IMR-90 (cell line): ENCODE measurements around the gene CLNS1A. TPM values are rescaled to one million over a fixed set of nuclear protein-coding genes. Genes with fewer than 3 reads are reported as not detected.
A peak's percentile ranks its signal among the peaks of the same experiment; 100 is the strongest.

Experiments
- ATAC-seq: fragments of 200-7000 bp; cut with Tn5 transposase; 2 replicates; pipeline ENCODE4 v1.9.1; 2020; ENCODE audit warnings: low read depth, mild to moderate bottlenecking, moderate library complexity
- BruUV-seq: library from RNA; stranded (reverse); fragments of 400-500 nt; replicated peaks from 2 replicates; lab custom pipeline; 2021; lab: Mats Ljungman, UMichigan
- CTCF ChIA-PET: fragments of 300-600 bp; formaldehyde crosslinking; extraction: SDS; loops from one replicate; lab custom pipeline; 2021; ENCODE audit warnings: antibody characterized with exemption; lab: Yijun Ruan, JAX
- POLR2A ChIA-PET: fragments of 300-600 bp; sonication (Branson Sonifier 250); formaldehyde crosslinking; loops from one replicate; lab custom pipeline; 2022; ENCODE audit warnings: antibody characterized with exemption; ENCODE audit not compliant: unreplicated experiment; lab: Charles Lee
- DNase-seq: peaks from one replicate; pipeline ENCODE4 v3.0.0; 2013
- H2AFZ ChIP-seq: replicated peaks from 2 replicates; pipeline ENCODE3; 2013; ENCODE audit warnings: low read length, mild to moderate bottlenecking; ENCODE audit not compliant: poor library complexity
- H2AK5ac ChIP-seq: 2 replicates; pipeline ENCODE4 v1.6.1; 2013; ENCODE audit warnings: low read depth, low read length, inconsistent platforms
- H2AK9ac ChIP-seq: replicated peaks from 2 replicates; pipeline ENCODE3; 2013; ENCODE audit warnings: mild to moderate bottlenecking, low read depth, low read length, moderate library complexity; ENCODE audit not compliant: poor library complexity
- H2BK120ac ChIP-seq: 2 replicates; pipeline ENCODE4 v1.6.1; 2013; ENCODE audit warnings: low read depth, low read length, inconsistent platforms
- H2BK15ac ChIP-seq: 3 replicates; pipeline ENCODE4 v1.6.1; 2013; ENCODE audit warnings: low read depth, low read length, inconsistent platforms
- H2BK20ac ChIP-seq: 2 replicates; pipeline ENCODE4 v1.6.1; 2013; ENCODE audit warnings: low read depth, mild to moderate bottlenecking, inconsistent platforms, low read length, moderate library complexity
- H2BK5ac ChIP-seq: 2 replicates; pipeline ENCODE4 v1.6.1; 2013; ENCODE audit warnings: mild to moderate bottlenecking, low read depth, low read length, inconsistent platforms; ENCODE audit not compliant: poor library complexity, severe bottlenecking
- H3K14ac ChIP-seq: replicated peaks from 2 replicates; pipeline ENCODE4 v1.6.1; 2013; ENCODE audit warnings: low read depth, low read length, inconsistent platforms
- H3K18ac ChIP-seq: 2 replicates; pipeline ENCODE4 v1.6.1; 2013; ENCODE audit warnings: low read depth, low read length, control low read depth
- H3K23ac ChIP-seq: 2 replicates; pipeline ENCODE4 v1.6.1; 2013; ENCODE audit warnings: low read depth, low read length, inconsistent platforms
- H3K27ac ChIP-seq: 2 replicates; pipeline ENCODE4 v1.5.1; 2013; ENCODE audit warnings: mild to moderate bottlenecking, control low read depth, low read length; ENCODE audit not compliant: insufficient read depth
- H3K27me3 ChIP-seq: 2 replicates; pipeline ENCODE4 v1.6.1; 2013; ENCODE audit warnings: low read length; ENCODE audit not compliant: control insufficient read depth, insufficient read depth
- H3K36me3 ChIP-seq: 2 replicates; pipeline ENCODE4 v1.6.1; 2013; ENCODE audit warnings: low read length, mixed read lengths; ENCODE audit not compliant: control insufficient read depth, insufficient read depth
- H3K4ac ChIP-seq: 2 replicates; pipeline ENCODE4 v1.6.1; 2013; ENCODE audit warnings: low read depth, low read length, inconsistent platforms
- H3K4me1 ChIP-seq: 2 replicates; pipeline ENCODE4 v1.6.1; 2013; ENCODE audit warnings: low read length, mixed read lengths; ENCODE audit not compliant: control insufficient read depth, insufficient read depth
- H3K4me2 ChIP-seq: 2 replicates; pipeline ENCODE4 v1.6.1; 2013; ENCODE audit warnings: low read depth, mild to moderate bottlenecking, control low read depth, low read length, moderate library complexity
- H3K4me3 ChIP-seq: 2 replicates; pipeline ENCODE4 v1.5.1; 2013; ENCODE audit warnings: low read depth, mild to moderate bottlenecking, control low read depth, low read length, moderate library complexity; ENCODE audit not compliant: insufficient read depth
- H3K56ac ChIP-seq: 2 replicates; pipeline ENCODE4 v1.6.1; 2013; ENCODE audit warnings: low read length, inconsistent platforms; ENCODE audit not compliant: insufficient read depth; ENCODE audit errors: extremely low read depth
- H3K79me1 ChIP-seq, 2 experiments: 2 replicates each; pipeline ENCODE4 v1.6.1; 2013; ENCODE audit warnings: low read length in 2 of 2, inconsistent platforms in 1 of 2, low read depth in 1 of 2
- H3K9ac ChIP-seq: 2 replicates; pipeline ENCODE4 v1.6.1; 2013; ENCODE audit warnings: low read depth, low read length, control low read depth
- H3K9me1 ChIP-seq: 2 replicates; pipeline ENCODE4 v1.6.1; 2013; ENCODE audit warnings: low read length, inconsistent platforms; ENCODE audit not compliant: insufficient read depth
- H3K9me3 ChIP-seq: 2 replicates; pipeline ENCODE4 v1.6.1; 2013; ENCODE audit warnings: low read length; ENCODE audit not compliant: control insufficient read depth, insufficient read depth
- H4K20me1 ChIP-seq: 2 replicates; pipeline ENCODE4 v1.6.1; 2013; ENCODE audit warnings: low read length, inconsistent platforms; ENCODE audit not compliant: insufficient read depth
- H4K5ac ChIP-seq: 2 replicates; pipeline ENCODE4 v1.6.1; 2013; ENCODE audit warnings: mild to moderate bottlenecking, low read depth, low read length, control low read depth
- H4K8ac ChIP-seq, 2 experiments: 2 replicates each; pipeline ENCODE4 v1.6.1; 2013; ENCODE audit warnings: low read depth in 2 of 2, low read length in 2 of 2, control low read depth in 1 of 2, inconsistent platforms in 1 of 2
- H4K91ac ChIP-seq: 2 replicates; pipeline ENCODE4 v1.6.1; 2013; ENCODE audit warnings: low read depth, low read length, inconsistent platforms; ENCODE audit not compliant: insufficient read depth
- CHD1 ChIP-seq: IDR thresholded peaks from 2 replicates; pipeline ENCODE4 v1.6.1; 2012; ENCODE audit warnings: low read depth, low read length, improper control_type of control experiment
- MAFK ChIP-seq: IDR thresholded peaks from 2 replicates; pipeline ENCODE4 v1.6.1; 2012; ENCODE audit warnings: low read depth, low read length, improper control_type of control experiment
- WGBS, 2 experiments: methylation state at CpG; one replicate each; pipeline versions ENCODE4 v1.1.5 to v1.1.7; 2013; ENCODE audit warnings: missing lambda C conversion rate in 2 of 2; ENCODE audit not compliant: insufficient read length in 1 of 2; ENCODE audit errors: extremely low coverage in 2 of 2; 5-methylcytosine and 5-hydroxymethylcytosine counted together
- dilution Hi-C: fragments of 300-500 bp; cut with HindIII; formaldehyde crosslinking; loops from one replicate; pipeline ENCODE4 v1.14.3; 2018; ENCODE audit warnings: low sequenced_read_pairs; ENCODE audit not compliant: unreplicated experiment
- in situ Hi-C: fragments of 300-500 bp; cut with MboI; formaldehyde crosslinking; loops from 3 replicates; pipeline ENCODE4 v1.14.3; 2019; ENCODE audit warnings: low sequenced_read_pairs, inconsistent platforms, mixed read lengths
- intact Hi-C: fragments of 100-400 bp; cut with micrococcal nuclease; formaldehyde crosslinking; loops from 2 replicates; pipeline ENCODE4 v1.10.0; 2022
- polyA plus RNA-seq, 3 experiments: library from polyadenylated mRNA; depleted of rRNA; stranded (reverse); fragments of >200 nt; gene quantifications; 2 replicates each; pipeline ENCODE4 v1.2.3, GENCODE V29; 2012; ENCODE audit warnings: low replicate concordance in 1 of 3
- total RNA-seq: library from RNA; depleted of rRNA; stranded (reverse); fragments of >200 nt; gene quantifications from 2 replicates; pipeline ENCODE4 v1.2.3, GENCODE V29; 2012

Gene CLNS1A
- total and polyA plus RNA-seq, 2 of the 4 experiments (the other 2 are of a cell fraction), result 66.7 to 97.0 TPM

GRCh38 chr11:77604281-77604680, 33.3 kb downstream of the CLNS1A start:
- no CpG with 5 or more reads among the region's 2 CpGs for WGBS, 2 experiments
- peaks cover 8% of the 10 kb centered on the region for H3K9me1 ChIP-seq
- H3K27me3 ChIP-seq, result no peaks in the 10 kb centered on the region
- H2AK9ac ChIP-seq, result no peak overlapping the region
- H3K18ac ChIP-seq, result no peak overlapping the region
- no peak overlapping the region for H3K56ac ChIP-seq
- no peaks in the 10 kb centered on the region for H4K20me1 ChIP-seq
- H3K4me3 ChIP-seq, result no peak overlapping the region
- H3K79me1 ChIP-seq, result no peaks in the 10 kb centered on the region; a peak in 1 of 4 replicates
- no peak overlapping the region for H3K4ac ChIP-seq
- POLR2A ChIA-PET, result no interaction called here
- no peak overlapping the region for H2AK5ac ChIP-seq
- H3K36me3 ChIP-seq, result peaks cover 2% of the 10 kb centered on the region
- H2BK120ac ChIP-seq, result no peak overlapping the region
- intact Hi-C loops (no loop called here), dilution Hi-C loops (no loop called here), in situ Hi-C loops (no loop called here)
- DNase-seq, result no peak
- H4K8ac ChIP-seq, result no peak overlapping the region
- TF ChIP-seq CHD1 (no peak), MAFK (peak; percentile 32; the same call in 1 of the 2 replicates)
- CTCF ChIA-PET, result no interaction called here
- H4K5ac ChIP-seq, result no peak overlapping the region
- no peak for ATAC-seq
- no peak overlapping the region for H4K91ac ChIP-seq
- no TSS peak for BruUV-seq
- H3K4me2 ChIP-seq, result no peak overlapping the region
- peaks cover 12% of the 10 kb centered on the region for H3K4me1 ChIP-seq
- H2BK20ac ChIP-seq, result no peak overlapping the region
- H3K23ac ChIP-seq, result no peak overlapping the region
- no peak overlapping the region for H2BK5ac ChIP-seq
- H3K9ac ChIP-seq, result no peak overlapping the region
- H2AFZ ChIP-seq, result no peak overlapping the region
- no peak overlapping the region for H3K27ac ChIP-seq
- H3K14ac ChIP-seq, result no peak overlapping the region
- no peaks in the 10 kb centered on the region for H3K9me3 ChIP-seq
- H2BK15ac ChIP-seq, result no peak overlapping the region
